ENCODE results near the gene ZMYM5.
"Not testable (repeated sequence)": the region's sequence is repeated elsewhere in the genome, so short reads cannot be mapped to it uniquely, and the experiment has no call there.

Gene ZMYM5

GRCh38 chr13:19822673-19823072, 40.8 kb downstream of the ZMYM5 start:
- in situ Hi-C loops (cut with MboI; ENCODE audit: low sequenced_read_pairs): no loop called here

- in situ Hi-C loops (cut with MboI; ENCODE audit: low sequenced_read_pairs): no loop called here
Observed at GRCh38 chr13:19818223-19818842, 45.1 kb downstream of the ZMYM5 start.

GRCh38 chr13:19817510-19818158, 45.8 kb downstream of the ZMYM5 start:
- in situ Hi-C loops (cut with MboI; ENCODE audit: low sequenced_read_pairs): no loop called here

- in situ Hi-C loops (cut with MboI; ENCODE audit: low sequenced_read_pairs): no loop called here
Observed at GRCh38 chr13:19817106-19817505, 46.3 kb downstream of the ZMYM5 start.

- in situ Hi-C loops (cut with MboI; ENCODE audit: low sequenced_read_pairs): not testable (repeated sequence)
Observed at GRCh38 chr13:19815842-19816241, 47.6 kb downstream of the ZMYM5 start.

GRCh38 chr13:19810996-19811881, 52.2 kb downstream of the ZMYM5 start:
- in situ Hi-C loops (cut with MboI; ENCODE audit: low sequenced_read_pairs): no loop called here

GRCh38 chr13:19810151-19810550, 53.3 kb downstream of the ZMYM5 start:
- in situ Hi-C loops (cut with MboI; ENCODE audit: low sequenced_read_pairs): no loop called here

GRCh38 chr13:19805765-19806164, 57.7 kb downstream of the ZMYM5 start:
- in situ Hi-C loops (cut with MboI; ENCODE audit: low sequenced_read_pairs): no loop called here

- in situ Hi-C loops (cut with MboI; ENCODE audit: low sequenced_read_pairs): no loop called here
Observed at GRCh38 chr13:19795956-19796355, 67.5 kb downstream of the ZMYM5 start.

GRCh38 chr13:19794631-19795030, 68.8 kb downstream of the ZMYM5 start:
- in situ Hi-C loops (cut with MboI; ENCODE audit: low sequenced_read_pairs): no loop called here

GRCh38 chr13:19791953-19792537, 71.4 kb downstream of the ZMYM5 start:
- in situ Hi-C loops (cut with MboI; ENCODE audit: low sequenced_read_pairs): no loop called here

- in situ Hi-C loops (cut with MboI; ENCODE audit: low sequenced_read_pairs): not testable (repeated sequence)
Observed at GRCh38 chr13:19782727-19783682, 80.4 kb downstream of the ZMYM5 start, which contains the start of gene PSPC1. Gene PSPC1, minus strand, starts transcription at chr13:19782945. Its CDS starts 188 bp downstream, at chr13:19782757.

- in situ Hi-C loops (cut with MboI; ENCODE audit: low sequenced_read_pairs): no loop called here
Observed at GRCh38 chr13:19782049-19782726, 81.3 kb downstream of the ZMYM5 start.

GRCh38 chr13:19781526-19781925, 81.9 kb downstream of the ZMYM5 start:
- in situ Hi-C loops (cut with MboI; ENCODE audit: low sequenced_read_pairs): no loop called here

- in situ Hi-C loops (cut with MboI; ENCODE audit: low sequenced_read_pairs): not testable (repeated sequence)
Observed at GRCh38 chr13:19780753-19781418, 82.6 kb downstream of the ZMYM5 start.

All from HL-60/S4 treated with phorbol 12-myristate 13-acetate at 8.2 ng/mL for 4 days and 3 days (cell line).